Body of pancreas (tissue), 4 donors: Measurements from ENCODE around the gene FAM24B.

Experiments used
- CTCF ChIP-seq, 7 experiments: fragments of 450-650 bp in 4 of 7; fragments of 200-600 bp in 3 of 7; sonication (generic) in 3 of 7; IDR thresholded peaks; one replicate each; pipeline ENCODE4 v1.5.1; 2016 to 2019; ENCODE audit warnings: antibody characterized with exemption in 7 of 7
- POLR2A ChIP-seq, 3 donors: fragments of 450-650 bp; IDR thresholded peaks; one replicate each; pipeline ENCODE4 v1.6.1; 2016; ENCODE audit warnings: antibody characterized with exemption in 3 of 3, mild to moderate bottlenecking in 2 of 3

GRCh38 chr10:122875843-122876466, 3.4 kb downstream of the FAM24B start:
- no peak for TF ChIP-seq CTCF (IDR thresholded peaks at IDR 0.05)
- no peak for TF ChIP-seq POLR2A (IDR thresholded peaks at IDR 0.05)
